MM.1S (cell line): ENCODE measurements around the gene ISCU.

Experiments used
- CTCF ChIP-seq: fragments of 300-600 bp; sonication (generic); IDR thresholded peaks from 2 replicates; pipeline ENCODE4 v1.5.1; 2016; ENCODE audit warnings: antibody characterized with exemption, low read length, mixed read lengths
- EZH2 ChIP-seq: fragments of 300-600 bp; sonication (generic); optimal IDR thresholded peaks from 2 replicates; pipeline ENCODE3; 2017; ENCODE audit warnings: low read depth, mild to moderate bottlenecking, antibody characterized with exemption, low read length, mixed read lengths
- EZH2phosphoT487 ChIP-seq: fragments of 300-600 bp; sonication (generic); IDR thresholded peaks from 2 replicates; pipeline ENCODE4 v1.6.1; 2018; ENCODE audit warnings: antibody characterized with exemption, low read length

GRCh38 chr12:108598553-108599250 lies 36.3 kb downstream of the ISCU start:
- TF ChIP-seq CTCF (no peak), EZH2phosphoT487 (no peak), EZH2 (no peak)
